ENCODE results near the gene JUNB.

Gene JUNB

GRCh38 chr19:12777217-12778016 lies 13.9 kb upstream of the JUNB start:
- Histone ChIP-seq H3K4me2 (ENCODE audit: low read length) (peak overlapping the region; percentile 91), H3K4me1 (ENCODE audit: control insufficient read depth, insufficient read depth, low read length) (peaks cover 38% of the 10 kb centered on the region), H3K9ac (ENCODE audit: low read depth, low read length) (peak overlapping the region; percentile 86), H3K36me3 (ENCODE audit: insufficient read depth, low read length) (no peaks in the 10 kb centered on the region), H3K4me3 (ENCODE audit: low read length) (peak overlapping the region; percentile 84), H3K9me3 (replicated peaks; ENCODE audit: low read length) (no peaks in the 10 kb centered on the region), H3K27me3 (ENCODE audit: control insufficient read depth, insufficient read depth, low read length) (no peaks in the 10 kb centered on the region)

- Histone ChIP-seq H3K9ac (ENCODE audit: low read depth, low read length) (peak overlapping the region; percentile 86), H3K4me1 (ENCODE audit: control insufficient read depth, insufficient read depth, low read length) (peaks cover 46% of the 10 kb centered on the region), H3K9me3 (replicated peaks; ENCODE audit: low read length) (no peaks in the 10 kb centered on the region), H3K27me3 (ENCODE audit: control insufficient read depth, insufficient read depth, low read length) (no peaks in the 10 kb centered on the region), H3K36me3 (ENCODE audit: insufficient read depth, low read length) (no peaks in the 10 kb centered on the region), H3K4me3 (ENCODE audit: low read length) (peak overlapping the region; percentile 84), H3K4me2 (ENCODE audit: low read length) (peak overlapping the region; percentile 91)
Measured at GRCh38 chr19:12778017-12778904, 13.0 kb upstream of the JUNB start.

GRCh38 chr19:12778905-12779161 lies 12.5 kb upstream of the JUNB start:
- no peaks in the 10 kb centered on the region for H3K36me3 ChIP-seq (ENCODE audit: insufficient read depth, low read length)
- no peaks in the 10 kb centered on the region for H3K9me3 ChIP-seq (replicated peaks; ENCODE audit: low read length)
- peak overlapping the region; percentile 91 for H3K4me2 ChIP-seq (ENCODE audit: low read length)
- peaks cover 46% of the 10 kb centered on the region for H3K4me1 ChIP-seq (ENCODE audit: control insufficient read depth, insufficient read depth, low read length)
- peak overlapping the region; percentile 86 for H3K9ac ChIP-seq (ENCODE audit: low read depth, low read length)
- H3K27me3 ChIP-seq (ENCODE audit: control insufficient read depth, insufficient read depth, low read length): no peaks in the 10 kb centered on the region
- H3K4me3 ChIP-seq (ENCODE audit: low read length): peak overlapping the region; percentile 84

GRCh38 chr19:12779162-12779993 lies 11.9 kb upstream of the JUNB start:
- peak overlapping the region; percentile 84 for H3K4me3 ChIP-seq (ENCODE audit: low read length)
- no peaks in the 10 kb centered on the region for H3K36me3 ChIP-seq (ENCODE audit: insufficient read depth, low read length)
- no peaks in the 10 kb centered on the region for H3K27me3 ChIP-seq (ENCODE audit: control insufficient read depth, insufficient read depth, low read length)
- peak overlapping the region; percentile 86 for H3K9ac ChIP-seq (ENCODE audit: low read depth, low read length)
- peak overlapping the region; percentile 91 for H3K4me2 ChIP-seq (ENCODE audit: low read length)
- H3K9me3 ChIP-seq (replicated peaks; ENCODE audit: low read length): no peaks in the 10 kb centered on the region
- peaks cover 49% of the 10 kb centered on the region for H3K4me1 ChIP-seq (ENCODE audit: control insufficient read depth, insufficient read depth, low read length)

- Histone ChIP-seq H3K4me1 (ENCODE audit: control insufficient read depth, insufficient read depth, low read length) (peaks cover 71% of the 10 kb centered on the region), H3K36me3 (ENCODE audit: insufficient read depth, low read length) (no peaks in the 10 kb centered on the region), H3K27me3 (ENCODE audit: control insufficient read depth, insufficient read depth, low read length) (no peaks in the 10 kb centered on the region), H3K4me2 (ENCODE audit: low read length) (peak overlapping the region; percentile 91), H3K4me3 (ENCODE audit: low read length) (peak overlapping the region; percentile 69), H3K9ac (ENCODE audit: low read depth, low read length) (peak overlapping the region; percentile 81), H3K9me3 (replicated peaks; ENCODE audit: low read length) (no peaks in the 10 kb centered on the region)
Measured at GRCh38 chr19:12782174-12782423, 9.2 kb upstream of the JUNB start.

- peak overlapping the region; percentile 69 for H3K4me3 ChIP-seq (ENCODE audit: low read length)
- no peaks in the 10 kb centered on the region for H3K9me3 ChIP-seq (replicated peaks; ENCODE audit: low read length)
- no peaks in the 10 kb centered on the region for H3K36me3 ChIP-seq (ENCODE audit: insufficient read depth, low read length)
- peaks cover 74% of the 10 kb centered on the region for H3K4me1 ChIP-seq (ENCODE audit: control insufficient read depth, insufficient read depth, low read length)
- no peaks in the 10 kb centered on the region for H3K27me3 ChIP-seq (ENCODE audit: control insufficient read depth, insufficient read depth, low read length)
- H3K4me2 ChIP-seq (ENCODE audit: low read length): peak overlapping the region; percentile 91
- peak overlapping the region; percentile 81 for H3K9ac ChIP-seq (ENCODE audit: low read depth, low read length)
Measured at GRCh38 chr19:12782424-12783290, 8.6 kb upstream of the JUNB start.

GRCh38 chr19:12783291-12783848 lies 7.9 kb upstream of the JUNB start:
- peak overlapping the region; percentile 69 for H3K4me3 ChIP-seq (ENCODE audit: low read length)
- peak overlapping the region; percentile 81 for H3K9ac ChIP-seq (ENCODE audit: low read depth, low read length)
- peaks cover 78% of the 10 kb centered on the region for H3K4me1 ChIP-seq (ENCODE audit: control insufficient read depth, insufficient read depth, low read length)
- no peaks in the 10 kb centered on the region for H3K27me3 ChIP-seq (ENCODE audit: control insufficient read depth, insufficient read depth, low read length)
- peak overlapping the region; percentile 91 for H3K4me2 ChIP-seq (ENCODE audit: low read length)
- no peaks in the 10 kb centered on the region for H3K9me3 ChIP-seq (replicated peaks; ENCODE audit: low read length)
- no peaks in the 10 kb centered on the region for H3K36me3 ChIP-seq (ENCODE audit: insufficient read depth, low read length)

- H3K4me2 ChIP-seq (ENCODE audit: low read length): peak overlapping the region; percentile 65
- H3K27me3 ChIP-seq (ENCODE audit: control insufficient read depth, insufficient read depth, low read length): no peaks in the 10 kb centered on the region
- H3K4me3 ChIP-seq (ENCODE audit: low read length): peak overlapping the region; percentile 35
- no peaks in the 10 kb centered on the region for H3K36me3 ChIP-seq (ENCODE audit: insufficient read depth, low read length)
- H3K4me1 ChIP-seq (ENCODE audit: control insufficient read depth, insufficient read depth, low read length): peaks cover 78% of the 10 kb centered on the region
- peak overlapping the region; percentile 65 for H3K9ac ChIP-seq (ENCODE audit: low read depth, low read length)
- H3K9me3 ChIP-seq (replicated peaks; ENCODE audit: low read length): no peaks in the 10 kb centered on the region
Measured at GRCh38 chr19:12783849-12784393, 7.4 kb upstream of the JUNB start.

- no peaks in the 10 kb centered on the region for H3K9me3 ChIP-seq (replicated peaks; ENCODE audit: low read length)
- no peak overlapping the region for H3K4me2 ChIP-seq (ENCODE audit: low read length)
- peaks cover 78% of the 10 kb centered on the region for H3K4me1 ChIP-seq (ENCODE audit: control insufficient read depth, insufficient read depth, low read length)
- H3K27me3 ChIP-seq (ENCODE audit: control insufficient read depth, insufficient read depth, low read length): no peaks in the 10 kb centered on the region
- H3K9ac ChIP-seq (ENCODE audit: low read depth, low read length): peak overlapping the region; percentile 0
- H3K36me3 ChIP-seq (ENCODE audit: insufficient read depth, low read length): no peaks in the 10 kb centered on the region
- H3K4me3 ChIP-seq (ENCODE audit: low read length): no peak overlapping the region
Measured at GRCh38 chr19:12784394-12784870, 6.9 kb upstream of the JUNB start.

GRCh38 chr19:12784871-12785430 lies 6.3 kb upstream of the JUNB start:
- no peaks in the 10 kb centered on the region for H3K9me3 ChIP-seq (replicated peaks; ENCODE audit: low read length)
- peaks cover 73% of the 10 kb centered on the region for H3K4me1 ChIP-seq (ENCODE audit: control insufficient read depth, insufficient read depth, low read length)
- H3K4me3 ChIP-seq (ENCODE audit: low read length): no peak overlapping the region
- H3K36me3 ChIP-seq (ENCODE audit: insufficient read depth, low read length): no peaks in the 10 kb centered on the region
- peak overlapping the region; percentile 61 for H3K9ac ChIP-seq (ENCODE audit: low read depth, low read length)
- H3K4me2 ChIP-seq (ENCODE audit: low read length): no peak overlapping the region
- H3K27me3 ChIP-seq (ENCODE audit: control insufficient read depth, insufficient read depth, low read length): no peaks in the 10 kb centered on the region

Measured in skeletal muscle satellite cell (primary cell).